Astrocyte (in vitro differentiated cells and primary cell): ENCODE data around the gene MOB1A. TPM values are rescaled to one million over a fixed set of nuclear protein-coding genes. Genes with fewer than 3 reads are reported as not detected.

Source experiments
- DNase-seq: peaks from one replicate; pipeline ENCODE4 v3.0.0-alpha.2; 2010; ENCODE audit warnings: low read depth
- FAIRE-seq: peaks from 2 replicates; lab custom pipeline; 2011; peaks lifted over from hg19 to GRCh38; lab: Jason Lieb, UNC
- H2AFZ ChIP-seq: 2 replicates; pipeline ENCODE4 v1.6.0; 2012; ENCODE audit warnings: low read depth, low read length, inconsistent platforms
- H3K27ac ChIP-seq: 2 replicates; pipeline ENCODE4 v1.5.1; 2011; ENCODE audit warnings: low read depth, low read length, inconsistent platforms
- H3K27me3 ChIP-seq: 2 replicates; pipeline ENCODE4 v1.6.0; 2011; ENCODE audit warnings: low read length, inconsistent platforms; ENCODE audit not compliant: insufficient read depth
- H3K36me3 ChIP-seq: 2 replicates; pipeline ENCODE4 v1.5.1; 2011; ENCODE audit warnings: low read length, inconsistent platforms; ENCODE audit not compliant: insufficient read depth
- H3K4me1 ChIP-seq: 2 replicates; pipeline ENCODE4 v1.5.1; 2011; ENCODE audit warnings: low read length, inconsistent platforms; ENCODE audit not compliant: insufficient read depth
- H3K4me2 ChIP-seq: 2 replicates; pipeline ENCODE4 v1.6.0; 2012; ENCODE audit warnings: low read length, inconsistent platforms
- H3K4me3 ChIP-seq: 2 replicates; pipeline ENCODE4 v1.5.1; 2011; ENCODE audit warnings: low read depth, mild to moderate bottlenecking, low read length, inconsistent platforms; ENCODE audit not compliant: insufficient read depth
- H3K79me2 ChIP-seq: 2 replicates; pipeline ENCODE4 v1.6.0; 2012; ENCODE audit warnings: mild to moderate bottlenecking, low read length, inconsistent platforms; ENCODE audit not compliant: insufficient read depth
- H3K9ac ChIP-seq: 2 replicates; pipeline ENCODE4 v1.6.0; 2012; ENCODE audit warnings: mild to moderate bottlenecking, low read length, inconsistent platforms
- H3K9me3 ChIP-seq: 2 replicates; pipeline ENCODE4 v1.5.1; 2012; ENCODE audit warnings: low read depth, mild to moderate bottlenecking, low read length, inconsistent platforms; ENCODE audit not compliant: insufficient read depth
- H4K20me1 ChIP-seq: 2 replicates; pipeline ENCODE4 v1.6.0; 2012; ENCODE audit warnings: low read length, inconsistent platforms; ENCODE audit not compliant: insufficient read depth
- H3K27ac Mint-ChIP-seq: one replicate; pipeline ENCODE4 v1.8.0; 2021; ENCODE audit warnings: mild to moderate bottlenecking, mixed read lengths; ENCODE audit not compliant: unreplicated experiment
- H3K27me3 Mint-ChIP-seq: one replicate; pipeline ENCODE4 v1.8.0; 2021; ENCODE audit warnings: low read depth, mixed read lengths; ENCODE audit not compliant: unreplicated experiment
- H3K36me3 Mint-ChIP-seq: one replicate; pipeline ENCODE4 v1.8.0; 2021; ENCODE audit warnings: low read depth, mixed read lengths; ENCODE audit not compliant: unreplicated experiment
- H3K4me1 Mint-ChIP-seq: one replicate; pipeline ENCODE4 v1.8.0; 2021; ENCODE audit warnings: low read depth, mixed read lengths; ENCODE audit not compliant: unreplicated experiment
- H3K4me3 Mint-ChIP-seq: one replicate; pipeline ENCODE4 v1.8.0; 2021; ENCODE audit warnings: mild to moderate bottlenecking, moderate library complexity, mixed read lengths; ENCODE audit not compliant: unreplicated experiment
- H3K9me3 Mint-ChIP-seq: one replicate; pipeline ENCODE4 v1.8.0; 2021; ENCODE audit warnings: mild to moderate bottlenecking, mixed read lengths; ENCODE audit not compliant: unreplicated experiment
- EZH2 ChIP-seq: IDR thresholded peaks from 2 replicates; pipeline ENCODE4 v1.6.1; 2012; ENCODE audit warnings: mild to moderate bottlenecking, low read length, inconsistent platforms; ENCODE audit not compliant: insufficient read depth
- total RNA-seq: library from RNA; stranded (reverse); gene quantifications from 2 replicates; pipeline ENCODE4 v1.2.1, GENCODE V29; 2021
- TF ChIP-seq, protein P1 (sequence below): IDR thresholded peaks from 2 replicates; pipeline ENCODE4 v1.5.1; 2011; ENCODE audit warnings: low read depth, mild to moderate bottlenecking, inconsistent platforms, low read length, moderate library complexity; ENCODE audit not compliant: insufficient read depth

Gene MOB1A
- total RNA-seq, 1 donor from 2014 or later, result 116 TPM

DNA sequence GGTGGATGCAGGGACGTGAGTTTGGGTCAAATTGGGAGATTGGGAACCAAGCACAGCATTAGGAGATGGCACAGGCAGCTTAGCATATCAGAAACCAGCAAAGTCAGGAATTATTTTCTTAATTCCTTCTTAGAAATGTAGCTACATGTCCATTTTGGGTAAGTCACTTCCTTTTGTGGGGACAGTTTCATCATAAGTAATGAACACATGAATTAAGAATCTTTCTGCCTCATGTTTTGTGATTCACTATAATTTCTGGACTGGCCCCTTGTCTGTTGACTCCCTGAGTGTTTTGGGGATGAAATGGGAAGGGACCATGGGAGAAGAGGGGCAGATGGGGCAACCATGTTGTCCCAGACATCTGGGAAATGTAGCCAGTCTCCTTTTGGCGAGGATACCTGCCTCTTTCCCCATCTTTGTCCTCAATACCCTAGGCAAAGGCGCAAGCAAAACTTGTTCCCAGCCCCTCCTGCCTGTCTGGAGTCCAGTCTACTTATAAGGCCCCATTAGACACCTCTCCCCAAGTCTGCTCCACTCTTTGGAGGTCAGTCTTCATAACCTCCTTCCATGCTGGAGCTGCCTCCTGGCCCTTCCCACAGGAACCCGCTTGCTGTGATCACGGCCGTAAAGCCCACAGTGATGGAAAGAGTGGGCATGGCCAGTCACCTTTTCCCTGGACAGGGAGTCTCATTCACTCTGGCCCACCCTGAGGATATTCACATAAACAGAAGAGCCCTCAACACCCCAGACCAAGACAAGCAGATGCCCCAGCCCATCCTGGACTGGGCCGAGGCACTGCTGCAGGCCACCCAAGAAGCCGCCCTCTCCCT, 45.5 kb upstream of the MOB1A start:
- H3K4me1 Mint-ChIP-seq, result peaks cover 12% of the 10 kb centered on the region
- no peak for DNase-seq

DNA sequence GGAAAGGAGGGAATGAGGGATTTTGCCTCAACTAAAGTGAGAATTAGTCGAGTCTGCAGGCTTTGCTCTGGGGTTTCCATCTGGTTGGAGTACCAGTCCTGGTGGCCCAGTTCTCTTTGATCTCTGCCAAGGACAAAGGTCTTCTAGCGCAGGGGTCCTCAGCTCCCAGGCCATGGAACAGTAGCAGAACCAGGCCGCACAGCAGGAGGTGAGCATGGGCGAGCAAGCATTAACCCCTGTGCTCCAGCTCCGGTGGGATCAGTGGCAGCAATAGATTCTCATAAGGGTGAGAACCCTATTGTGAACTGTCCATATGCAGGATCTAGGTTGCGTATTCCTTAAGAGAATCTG, 43.6 kb upstream of the MOB1A start:
- Histone ChIP-seq H3K4me1 (no peaks in the 10 kb centered on the region), H3K9ac (no peak overlapping the region), H3K4me3 (no peak overlapping the region), H3K36me3 (peaks cover 10% of the 10 kb centered on the region), H3K27me3 (no peaks in the 10 kb centered on the region), H4K20me1 (peaks cover 13% of the 10 kb centered on the region), H3K4me2 (no peak overlapping the region), H3K27ac (no peak overlapping the region), H2AFZ (no peak overlapping the region), H3K9me3 (no peaks in the 10 kb centered on the region), H3K79me2 (no peaks in the 10 kb centered on the region)
- DNase-seq (no peak), FAIRE-seq (no peak)
- Mint-ChIP-seq H3K36me3 (peaks cover 34% of the 10 kb centered on the region), H3K27ac (no peak overlapping the region), H3K4me1 (peaks cover 12% of the 10 kb centered on the region), H3K27me3 (no peaks in the 10 kb centered on the region), H3K9me3 (no peaks in the 10 kb centered on the region), H3K4me3 (no peak overlapping the region)
- no peak for TF ChIP-seq EZH2
- TF ChIP-seq, protein P1, sequence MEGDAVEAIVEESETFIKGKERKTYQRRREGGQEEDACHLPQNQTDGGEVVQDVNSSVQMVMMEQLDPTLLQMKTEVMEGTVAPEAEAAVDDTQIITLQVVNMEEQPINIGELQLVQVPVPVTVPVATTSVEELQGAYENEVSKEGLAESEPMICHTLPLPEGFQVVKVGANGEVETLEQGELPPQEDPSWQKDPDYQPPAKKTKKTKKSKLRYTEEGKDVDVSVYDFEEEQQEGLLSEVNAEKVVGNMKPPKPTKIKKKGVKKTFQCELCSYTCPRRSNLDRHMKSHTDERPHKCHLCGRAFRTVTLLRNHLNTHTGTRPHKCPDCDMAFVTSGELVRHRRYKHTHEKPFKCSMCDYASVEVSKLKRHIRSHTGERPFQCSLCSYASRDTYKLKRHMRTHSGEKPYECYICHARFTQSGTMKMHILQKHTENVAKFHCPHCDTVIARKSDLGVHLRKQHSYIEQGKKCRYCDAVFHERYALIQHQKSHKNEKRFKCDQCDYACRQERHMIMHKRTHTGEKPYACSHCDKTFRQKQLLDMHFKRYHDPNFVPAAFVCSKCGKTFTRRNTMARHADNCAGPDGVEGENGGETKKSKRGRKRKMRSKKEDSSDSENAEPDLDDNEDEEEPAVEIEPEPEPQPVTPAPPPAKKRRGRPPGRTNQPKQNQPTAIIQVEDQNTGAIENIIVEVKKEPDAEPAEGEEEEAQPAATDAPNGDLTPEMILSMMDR, result no peak

More for the DNA sequence above, 45.5 kb upstream of the MOB1A start:
- no peak overlapping the region for H3K4me3 Mint-ChIP-seq
- Histone ChIP-seq H3K9me3 (no peaks in the 10 kb centered on the region), H3K9ac (no peak overlapping the region), H3K36me3 (no peaks in the 10 kb centered on the region), H2AFZ (no peak overlapping the region), H4K20me1 (peaks cover 4% of the 10 kb centered on the region), H3K79me2 (no peaks in the 10 kb centered on the region), H3K4me2 (no peak overlapping the region), H3K27ac (no peak overlapping the region), H3K4me1 (no peaks in the 10 kb centered on the region), H3K27me3 (no peaks in the 10 kb centered on the region), H3K4me3 (no peak overlapping the region)
- peaks cover 32% of the 10 kb centered on the region for H3K36me3 Mint-ChIP-seq
- TF ChIP-seq, protein P1, result no peak
- no peak for TF ChIP-seq EZH2
- no peaks in the 10 kb centered on the region for H3K9me3 Mint-ChIP-seq
- H3K27ac Mint-ChIP-seq, result no peak overlapping the region
- H3K27me3 Mint-ChIP-seq, result peaks cover 4% of the 10 kb centered on the region
- FAIRE-seq, result no peak
